Measurements from ENCODE around the gene JAZF1.

JAZF1 gene

DNA sequence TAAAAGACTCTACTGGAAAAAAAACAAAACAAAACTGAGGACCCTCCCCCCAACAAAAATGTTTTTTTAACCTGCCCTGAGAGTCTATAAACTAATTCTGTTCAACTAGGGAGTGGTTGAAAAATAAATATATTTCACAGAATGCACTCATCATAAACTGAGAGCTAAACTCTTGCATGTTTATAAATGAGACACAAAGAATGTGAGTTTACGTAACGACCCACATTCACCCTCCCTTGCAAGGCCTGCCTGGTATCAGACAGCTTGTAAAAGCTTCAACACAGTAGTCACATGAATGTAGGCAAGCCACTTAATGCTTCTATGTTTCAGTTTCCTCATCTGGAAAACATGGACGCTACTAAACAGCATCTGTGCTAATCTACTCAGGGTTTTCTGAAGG is 50.3 kb downstream of the JAZF1 start:
- H3K27me3 ChIP-seq (replicated peaks in 2 of 5; ENCODE audit: control insufficient read depth in 4 of 5, insufficient read depth in 5 of 5, low read length in 4 of 5) = no peaks in the 10 kb centered on the region
- no peak overlapping the region for H3K27ac ChIP-seq (ENCODE audit: insufficient read depth in 1 of 2, low read depth in 1 of 2, low read length in 2 of 2, poor library complexity in 1 of 2, severe bottlenecking in 2 of 2)
- no peaks in the 10 kb centered on the region for H3K4me1 ChIP-seq (ENCODE audit: control extremely low read depth in 1 of 4, control insufficient read depth in 4 of 4, insufficient read depth in 4 of 4, low read length in 3 of 4)
- CTCF ChIA-PET = interaction anchor here (1.8 kb wide), 1 partner anchor 9 kb away, joined by 5 read pairs; no protein-coding TSS in a partner anchor
- no peaks in the 10 kb centered on the region for H3K36me3 ChIP-seq (ENCODE audit: control insufficient read depth in 4 of 4, insufficient read depth in 4 of 4, low read length in 3 of 4)
- WGBS (ENCODE audit: insufficient coverage) = 97% methylated on average over 3 of the region's 3 CpGs
- DNase-seq = no peak
- POLR2A ChIA-PET = no interaction called here
- no peak overlapping the region for H3K4me3 ChIP-seq (ENCODE audit: control insufficient read depth in 1 of 7, extremely low read depth in 1 of 7, insufficient read depth in 4 of 7, low read depth in 2 of 7, low read length in 6 of 7)
- H3K9me3 ChIP-seq (ENCODE audit: control extremely low read depth in 1 of 5, control insufficient read depth in 4 of 5, insufficient read depth in 2 of 5, low read depth in 1 of 5, low read length in 4 of 5) = no peaks in the 10 kb centered on the region

DNA sequence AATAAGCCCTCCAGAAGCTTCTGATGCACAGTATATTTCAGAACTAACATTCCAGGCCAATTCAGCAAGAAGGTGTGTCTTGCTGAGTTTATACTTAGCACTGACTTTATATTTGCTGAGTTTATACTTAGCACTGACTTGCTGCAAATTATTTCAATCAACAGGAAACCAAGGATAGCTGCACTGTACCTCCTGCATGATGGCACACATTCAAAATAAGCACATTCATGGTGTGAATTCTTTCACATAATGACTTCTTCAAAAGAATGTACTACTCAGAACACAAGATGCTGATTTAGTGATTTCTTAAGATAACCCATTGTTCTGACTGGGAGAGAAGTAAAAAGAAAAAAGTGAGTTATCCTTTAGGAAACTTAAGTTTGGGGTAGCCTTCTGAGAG is 52.0 kb downstream of the JAZF1 start:
- DNase-seq = no peak
- ChIA-PET CTCF (no interaction called here), POLR2A (interaction anchor here (1.1 kb wide), 1 partner anchor 425 kb away, joined by 4 read pairs; no protein-coding TSS in a partner anchor)
- H3K4me3 ChIP-seq (ENCODE audit: control insufficient read depth in 1 of 7, extremely low read depth in 1 of 7, insufficient read depth in 4 of 7, low read depth in 2 of 7, low read length in 6 of 7) = no peak overlapping the region
- no peaks in the 10 kb centered on the region for H3K36me3 ChIP-seq (ENCODE audit: control insufficient read depth in 4 of 4, insufficient read depth in 4 of 4, low read length in 3 of 4)
- H3K4me1 ChIP-seq (ENCODE audit: control extremely low read depth in 1 of 4, control insufficient read depth in 4 of 4, insufficient read depth in 4 of 4, low read length in 3 of 4) = no peaks in the 10 kb centered on the region
- H3K27me3 ChIP-seq (replicated peaks in 2 of 5; ENCODE audit: control insufficient read depth in 4 of 5, insufficient read depth in 5 of 5, low read length in 4 of 5) = no peaks in the 10 kb centered on the region
- no peaks in the 10 kb centered on the region for H3K9me3 ChIP-seq (ENCODE audit: control extremely low read depth in 1 of 5, control insufficient read depth in 4 of 5, insufficient read depth in 2 of 5, low read depth in 1 of 5, low read length in 4 of 5)
- H3K27ac ChIP-seq (ENCODE audit: insufficient read depth in 1 of 2, low read depth in 1 of 2, low read length in 2 of 2, poor library complexity in 1 of 2, severe bottlenecking in 2 of 2) = no peak overlapping the region

DNA sequence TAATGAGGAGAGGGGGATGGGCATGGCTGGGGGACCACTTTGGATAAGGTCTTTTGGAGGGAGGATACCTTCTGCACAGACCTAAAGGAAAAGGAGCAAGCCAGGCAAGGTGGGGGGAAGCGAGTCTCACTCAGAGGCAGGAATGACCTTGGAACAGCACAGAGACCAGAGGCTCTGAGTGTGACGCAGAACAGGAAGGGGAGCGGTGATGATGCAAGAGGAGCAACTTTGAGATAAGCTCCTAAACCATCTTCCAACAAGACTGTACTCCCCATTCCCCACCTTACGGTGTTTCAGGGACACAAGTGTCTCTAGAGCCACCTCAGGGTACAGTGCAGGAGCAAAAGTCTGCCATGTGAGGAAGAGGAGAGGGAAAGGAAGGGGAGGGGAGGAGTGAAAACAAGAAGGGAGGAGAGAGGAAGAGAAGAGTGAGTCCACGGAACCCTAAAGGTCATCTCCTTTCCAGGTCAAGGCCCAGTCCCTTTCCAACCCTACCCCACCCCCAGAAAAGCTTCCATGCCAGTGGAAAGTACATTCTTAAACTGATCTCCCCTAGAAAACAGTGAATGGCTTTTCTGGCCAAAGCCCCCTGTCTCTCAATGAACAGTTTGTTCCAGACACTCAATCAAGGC is 54.1 kb downstream of the JAZF1 start:
- H3K4me1 ChIP-seq (ENCODE audit: control extremely low read depth in 1 of 4, control insufficient read depth in 4 of 4, insufficient read depth in 4 of 4, low read length in 3 of 4) = no peaks in the 10 kb centered on the region
- ChIA-PET POLR2A (no interaction called here), CTCF (no interaction called here)
- H3K27ac ChIP-seq (ENCODE audit: insufficient read depth in 1 of 2, low read depth in 1 of 2, low read length in 2 of 2, poor library complexity in 1 of 2, severe bottlenecking in 2 of 2) = no peak overlapping the region
- no CpG with 5 or more reads among the region's 5 CpGs for WGBS (ENCODE audit: insufficient coverage)
- DNase-seq = no peak
- no peaks in the 10 kb centered on the region for H3K9me3 ChIP-seq (ENCODE audit: control extremely low read depth in 1 of 5, control insufficient read depth in 4 of 5, insufficient read depth in 2 of 5, low read depth in 1 of 5, low read length in 4 of 5)
- H3K4me3 ChIP-seq (ENCODE audit: control insufficient read depth in 1 of 7, extremely low read depth in 1 of 7, insufficient read depth in 4 of 7, low read depth in 2 of 7, low read length in 6 of 7) = no peak overlapping the region
- H3K27me3 ChIP-seq (replicated peaks in 2 of 5; ENCODE audit: control insufficient read depth in 4 of 5, insufficient read depth in 5 of 5, low read length in 4 of 5) = no peaks in the 10 kb centered on the region
- H3K36me3 ChIP-seq (ENCODE audit: control insufficient read depth in 4 of 4, insufficient read depth in 4 of 4, low read length in 3 of 4) = no peaks in the 10 kb centered on the region

DNA sequence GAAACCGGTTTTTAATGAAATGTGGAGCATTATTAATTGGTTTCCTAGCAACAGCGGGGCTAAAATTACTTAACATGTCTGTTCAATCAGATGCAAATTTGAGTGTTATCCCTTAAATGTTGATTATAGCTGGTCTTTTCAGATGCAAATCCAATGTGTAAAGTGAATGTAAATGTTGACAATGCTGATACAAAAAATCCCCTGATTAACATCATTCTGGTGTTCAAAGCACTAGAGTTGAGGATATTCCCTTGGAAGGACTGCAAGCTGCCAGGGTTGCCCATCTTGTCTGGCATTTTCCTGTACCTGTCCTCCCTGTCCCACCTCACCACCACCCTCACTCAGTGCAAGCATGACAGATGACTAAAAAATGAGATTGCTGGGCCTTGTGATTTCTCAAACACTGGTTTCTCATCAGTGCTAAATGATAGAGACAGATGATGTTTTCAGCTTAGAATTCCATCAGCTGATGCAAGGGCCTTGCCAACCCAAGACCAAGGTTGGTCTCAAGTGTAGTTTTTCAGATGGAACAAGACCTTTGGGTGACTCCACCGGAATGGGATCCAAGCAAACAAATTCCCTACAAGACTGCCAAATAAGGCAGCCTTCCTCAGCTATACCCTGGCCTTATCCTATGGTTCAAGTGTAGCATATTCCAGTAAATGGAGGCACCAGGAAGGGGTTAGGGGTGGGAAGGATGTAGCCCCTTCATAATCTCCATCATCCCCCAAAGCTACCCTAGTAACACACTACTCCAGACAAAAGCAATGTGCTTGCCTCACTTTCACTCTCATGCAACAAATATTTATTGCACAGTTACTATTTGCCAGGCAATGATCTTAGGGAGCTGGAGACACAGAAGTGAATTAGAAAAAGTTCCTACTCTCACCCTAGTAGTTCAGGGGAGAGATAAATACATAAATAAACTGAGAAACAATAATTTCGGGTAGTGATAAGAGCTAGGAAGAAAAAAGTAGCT is 54.9 kb downstream of the JAZF1 start:
- H3K36me3 ChIP-seq (ENCODE audit: control insufficient read depth in 4 of 4, insufficient read depth in 4 of 4, low read length in 3 of 4) = no peaks in the 10 kb centered on the region
- no peak for DNase-seq
- no peak overlapping the region for H3K4me3 ChIP-seq (ENCODE audit: control insufficient read depth in 1 of 7, extremely low read depth in 1 of 7, insufficient read depth in 4 of 7, low read depth in 2 of 7, low read length in 6 of 7)
- H3K27ac ChIP-seq (ENCODE audit: insufficient read depth in 1 of 2, low read depth in 1 of 2, low read length in 2 of 2, poor library complexity in 1 of 2, severe bottlenecking in 2 of 2) = no peak overlapping the region
- H3K9me3 ChIP-seq (ENCODE audit: control extremely low read depth in 1 of 5, control insufficient read depth in 4 of 5, insufficient read depth in 2 of 5, low read depth in 1 of 5, low read length in 4 of 5) = no peaks in the 10 kb centered on the region
- no peaks in the 10 kb centered on the region for H3K27me3 ChIP-seq (replicated peaks in 2 of 5; ENCODE audit: control insufficient read depth in 4 of 5, insufficient read depth in 5 of 5, low read length in 4 of 5)
- ChIA-PET POLR2A (no interaction called here), CTCF (interaction anchor here (1.3 kb wide), 1 partner anchor 29 kb away, joined by 4 read pairs; no protein-coding TSS in a partner anchor)
- H3K4me1 ChIP-seq (ENCODE audit: control extremely low read depth in 1 of 4, control insufficient read depth in 4 of 4, insufficient read depth in 4 of 4, low read length in 3 of 4) = no peaks in the 10 kb centered on the region
- 96% methylated on average over 3 of the region's 4 CpGs for WGBS (ENCODE audit: insufficient coverage)

DNA sequence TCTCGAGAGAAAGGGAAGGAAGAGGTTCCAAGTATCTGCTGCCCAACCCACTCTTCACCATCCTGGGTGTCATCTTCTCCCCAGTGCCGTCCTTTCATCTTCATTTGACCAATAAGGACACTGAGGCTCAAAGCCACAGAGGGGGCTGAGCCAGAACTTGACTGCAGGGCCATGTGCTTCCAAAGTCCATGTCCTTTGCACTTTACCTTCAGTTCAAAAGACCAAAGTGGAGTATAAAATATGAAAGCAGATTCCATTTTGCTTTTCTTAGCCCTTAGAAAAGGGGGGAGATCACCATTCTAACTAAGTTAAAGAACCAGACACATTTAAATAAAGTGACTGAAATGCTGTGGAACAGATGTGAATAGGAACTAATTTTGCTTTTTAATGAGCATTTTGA is 56.2 kb downstream of the JAZF1 start:
- Histone ChIP-seq H3K9me3 (ENCODE audit: control extremely low read depth in 1 of 5, control insufficient read depth in 4 of 5, insufficient read depth in 2 of 5, low read depth in 1 of 5, low read length in 4 of 5) (no peaks in the 10 kb centered on the region), H3K4me3 (ENCODE audit: control insufficient read depth in 1 of 7, extremely low read depth in 1 of 7, insufficient read depth in 4 of 7, low read depth in 2 of 7, low read length in 6 of 7) (no peak overlapping the region), H3K36me3 (ENCODE audit: control insufficient read depth in 4 of 4, insufficient read depth in 4 of 4, low read length in 3 of 4) (no peaks in the 10 kb centered on the region), H3K27ac (ENCODE audit: insufficient read depth in 1 of 2, low read depth in 1 of 2, low read length in 2 of 2, poor library complexity in 1 of 2, severe bottlenecking in 2 of 2) (no peak overlapping the region), H3K27me3 (replicated peaks in 2 of 5; ENCODE audit: control insufficient read depth in 4 of 5, insufficient read depth in 5 of 5, low read length in 4 of 5) (peaks cover 0 to 2% (median 0%) of the 10 kb centered on the region in 5 experiments), H3K4me1 (ENCODE audit: control extremely low read depth in 1 of 4, control insufficient read depth in 4 of 4, insufficient read depth in 4 of 4, low read length in 3 of 4) (peaks cover 0 to 1% (median 0%) of the 10 kb centered on the region in 4 experiments)
- CTCF ChIA-PET = no interaction called here
- POLR2A ChIA-PET = no interaction called here
- 100% methylated on average over 1 of the region's 2 CpGs for WGBS (ENCODE audit: insufficient coverage)
- DNase-seq = no peak

DNA sequence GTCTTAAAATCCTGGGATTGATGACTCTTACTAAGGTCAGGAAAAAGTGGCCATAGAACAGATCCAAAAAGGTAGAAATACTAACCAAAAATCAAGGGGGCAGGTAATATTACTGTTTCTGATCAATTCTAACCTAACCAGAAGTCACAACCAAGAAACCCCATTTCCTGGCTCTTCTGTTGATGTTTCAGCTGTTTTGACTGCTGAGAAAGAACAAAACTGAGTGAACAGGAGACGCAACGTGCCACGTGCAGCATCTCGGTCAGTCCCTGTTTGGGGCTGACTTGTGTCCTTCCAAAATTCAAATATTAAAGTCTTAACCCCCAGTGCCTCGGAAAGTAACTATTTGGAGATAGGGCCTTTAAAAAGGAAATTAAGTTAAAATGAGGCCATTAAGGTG is 56.8 kb downstream of the JAZF1 start:
- ChIA-PET CTCF (no interaction called here), POLR2A (no interaction called here)
- peaks cover 0 to 3% (median 0%) of the 10 kb centered on the region in 5 experiments for H3K27me3 ChIP-seq (replicated peaks in 2 of 5; ENCODE audit: control insufficient read depth in 4 of 5, insufficient read depth in 5 of 5, low read length in 4 of 5)
- no peaks in the 10 kb centered on the region for H3K9me3 ChIP-seq (ENCODE audit: control extremely low read depth in 1 of 5, control insufficient read depth in 4 of 5, insufficient read depth in 2 of 5, low read depth in 1 of 5, low read length in 4 of 5)
- no peak overlapping the region for H3K4me3 ChIP-seq (ENCODE audit: control insufficient read depth in 1 of 7, extremely low read depth in 1 of 7, insufficient read depth in 4 of 7, low read depth in 2 of 7, low read length in 6 of 7)
- H3K27ac ChIP-seq (ENCODE audit: insufficient read depth in 1 of 2, low read depth in 1 of 2, low read length in 2 of 2, poor library complexity in 1 of 2, severe bottlenecking in 2 of 2) = no peak overlapping the region
- H3K4me1 ChIP-seq (ENCODE audit: control extremely low read depth in 1 of 4, control insufficient read depth in 4 of 4, insufficient read depth in 4 of 4, low read length in 3 of 4) = peaks cover 0 to 1% (median 0%) of the 10 kb centered on the region in 4 experiments
- no peaks in the 10 kb centered on the region for H3K36me3 ChIP-seq (ENCODE audit: control insufficient read depth in 4 of 4, insufficient read depth in 4 of 4, low read length in 3 of 4)
- WGBS (ENCODE audit: insufficient coverage) = 83% methylated on average over 4 of the region's 5 CpGs
- no peak for DNase-seq

DNA sequence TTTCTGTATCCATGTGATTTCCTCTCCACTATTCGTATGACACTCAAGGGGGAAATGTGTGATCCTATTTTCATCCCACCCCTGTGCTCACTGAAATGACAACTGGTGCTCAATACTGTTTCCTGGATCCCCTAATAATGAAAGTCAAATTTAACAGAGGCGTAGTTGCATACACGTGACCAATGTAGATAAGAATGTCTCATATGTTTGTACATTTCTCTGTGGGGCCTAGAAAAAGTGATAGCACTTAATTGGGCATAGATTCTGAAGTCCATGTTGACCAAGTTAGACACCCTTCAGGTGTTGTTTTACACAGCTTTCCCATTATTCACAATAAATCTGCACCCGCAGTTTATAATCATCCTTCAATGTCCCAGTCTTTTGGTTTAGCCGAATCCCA is 59.1 kb downstream of the JAZF1 start:
- H3K4me3 ChIP-seq (ENCODE audit: control insufficient read depth in 1 of 7, extremely low read depth in 1 of 7, insufficient read depth in 4 of 7, low read depth in 2 of 7, low read length in 6 of 7) = no peak overlapping the region
- ChIA-PET CTCF (interaction anchor here (1.7 kb wide), 1 partner anchor 9 kb away, joined by 5 read pairs; no protein-coding TSS in a partner anchor), POLR2A (no interaction called here)
- no peaks in the 10 kb centered on the region for H3K36me3 ChIP-seq (ENCODE audit: control insufficient read depth in 4 of 4, insufficient read depth in 4 of 4, low read length in 3 of 4)
- H3K9me3 ChIP-seq (ENCODE audit: control extremely low read depth in 1 of 5, control insufficient read depth in 4 of 5, insufficient read depth in 2 of 5, low read depth in 1 of 5, low read length in 4 of 5) = no peaks in the 10 kb centered on the region
- H3K27ac ChIP-seq (ENCODE audit: insufficient read depth in 1 of 2, low read depth in 1 of 2, low read length in 2 of 2, poor library complexity in 1 of 2, severe bottlenecking in 2 of 2) = no peak overlapping the region
- WGBS (ENCODE audit: insufficient coverage) = 92% methylated on average over 5 of the region's 5 CpGs
- no peak for DNase-seq
- peaks cover 0 to 3% (median 0%) of the 10 kb centered on the region in 5 experiments for H3K27me3 ChIP-seq (replicated peaks in 2 of 5; ENCODE audit: control insufficient read depth in 4 of 5, insufficient read depth in 5 of 5, low read length in 4 of 5)
- peaks cover 0 to 1% (median 0%) of the 10 kb centered on the region in 4 experiments for H3K4me1 ChIP-seq (ENCODE audit: control extremely low read depth in 1 of 4, control insufficient read depth in 4 of 4, insufficient read depth in 4 of 4, low read length in 3 of 4)
